Measurements from ENCODE around the gene TBC1D16.

The TBC1D16 gene

DNA sequence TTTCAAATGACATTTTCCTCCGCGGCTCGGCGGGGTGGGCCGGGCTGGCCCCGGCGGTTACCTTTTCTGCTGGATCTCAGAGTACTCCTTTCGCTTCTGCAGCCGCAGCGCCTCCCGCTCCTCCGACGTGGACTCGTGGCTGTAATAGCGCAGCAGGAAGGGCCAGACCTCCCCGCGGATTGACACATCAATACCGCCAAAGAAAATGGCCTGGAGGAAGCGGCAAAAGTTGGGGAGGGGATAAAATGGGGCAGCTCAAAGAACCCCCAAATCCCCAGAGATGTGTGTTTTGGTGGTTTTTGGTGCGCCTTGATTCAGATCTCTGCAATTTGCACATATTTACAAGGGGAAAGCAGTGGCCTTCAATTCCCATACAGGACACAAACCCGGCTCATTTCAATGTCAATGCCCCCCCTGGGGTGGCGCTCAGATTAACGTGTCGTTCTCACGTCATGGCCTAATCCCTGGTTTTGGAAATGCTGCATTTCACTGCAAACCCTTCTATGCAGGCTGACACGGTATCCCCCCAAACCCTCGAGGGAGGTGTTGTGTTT is 85.9 kb downstream of the TBC1D16 start:
- Histone ChIP-seq H3K36me3 (ENCODE audit: control insufficient read depth, insufficient read depth, low read length) (peaks cover 2% of the 10 kb centered on the region), H3K27ac (ENCODE audit: low read depth, low read length) (no peak overlapping the region), H3K4me1 (ENCODE audit: control insufficient read depth, insufficient read depth, low read length) (peaks cover 9% of the 10 kb centered on the region), H3K4me3 (ENCODE audit: low read length) (no peak overlapping the region), H3K27me3 (ENCODE audit: control insufficient read depth, insufficient read depth, low read length) (no peaks in the 10 kb centered on the region), H3K9ac (ENCODE audit: low read length) (no peak overlapping the region)

DNA sequence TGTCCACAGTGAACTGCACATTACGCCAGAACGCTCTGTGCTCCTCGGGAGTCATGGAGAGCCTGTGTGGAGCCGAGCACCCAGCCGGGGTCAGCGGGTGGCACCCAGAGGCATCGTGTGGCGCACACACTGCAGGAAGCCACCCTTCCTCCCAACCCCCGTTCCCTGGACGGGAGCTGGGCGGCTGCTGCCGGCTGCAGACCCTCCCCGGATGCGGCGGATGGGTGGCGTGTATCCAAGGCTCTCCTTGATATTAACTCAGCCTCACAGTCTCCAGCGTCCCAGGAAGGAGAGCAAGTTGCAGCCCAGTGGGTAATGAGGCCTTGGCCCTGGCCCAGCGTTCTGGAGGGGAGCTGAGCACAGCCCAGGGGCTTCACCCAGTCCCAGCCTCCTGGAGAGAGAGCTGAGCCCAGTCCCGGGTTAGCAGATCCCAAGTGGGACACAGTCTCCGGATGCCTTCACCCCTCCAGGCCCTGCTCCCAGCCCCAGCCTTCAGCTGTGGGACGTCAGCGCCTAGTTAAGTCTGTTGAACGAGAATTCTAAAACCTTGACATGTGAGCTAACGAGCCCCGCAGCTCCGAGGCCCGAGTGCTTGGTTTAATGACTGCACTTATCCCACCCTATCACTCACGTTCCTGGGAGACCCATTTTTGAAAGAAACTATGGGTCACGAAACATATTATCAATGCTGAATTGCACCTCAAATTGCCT is 86.6 kb downstream of the TBC1D16 start:
- no peak overlapping the region for H3K4me3 ChIP-seq (ENCODE audit: low read length)
- peaks cover 2% of the 10 kb centered on the region for H3K36me3 ChIP-seq (ENCODE audit: control insufficient read depth, insufficient read depth, low read length)
- H3K27ac ChIP-seq (ENCODE audit: low read depth, low read length) = no peak overlapping the region

GRCh38 chr17:79948406-79948944 is 87.2 kb downstream of the TBC1D16 start:
- Histone ChIP-seq H3K4me1 (ENCODE audit: control insufficient read depth, insufficient read depth, low read length) (peaks cover 9% of the 10 kb centered on the region), H3K27ac (ENCODE audit: low read depth, low read length) (no peak overlapping the region), H3K36me3 (ENCODE audit: control insufficient read depth, insufficient read depth, low read length) (peaks cover 2% of the 10 kb centered on the region), H3K4me3 (ENCODE audit: low read length) (no peak overlapping the region), H3K9ac (ENCODE audit: low read length) (no peak overlapping the region), H3K27me3 (ENCODE audit: control insufficient read depth, insufficient read depth, low read length) (no peaks in the 10 kb centered on the region)

More for the DNA sequence above, 86.6 kb downstream of the TBC1D16 start:
- H3K4me1 ChIP-seq (ENCODE audit: control insufficient read depth, insufficient read depth, low read length) = peaks cover 9% of the 10 kb centered on the region
- no peaks in the 10 kb centered on the region for H3K27me3 ChIP-seq (ENCODE audit: control insufficient read depth, insufficient read depth, low read length)
- H3K9ac ChIP-seq (ENCODE audit: low read length) = no peak overlapping the region

DNA sequence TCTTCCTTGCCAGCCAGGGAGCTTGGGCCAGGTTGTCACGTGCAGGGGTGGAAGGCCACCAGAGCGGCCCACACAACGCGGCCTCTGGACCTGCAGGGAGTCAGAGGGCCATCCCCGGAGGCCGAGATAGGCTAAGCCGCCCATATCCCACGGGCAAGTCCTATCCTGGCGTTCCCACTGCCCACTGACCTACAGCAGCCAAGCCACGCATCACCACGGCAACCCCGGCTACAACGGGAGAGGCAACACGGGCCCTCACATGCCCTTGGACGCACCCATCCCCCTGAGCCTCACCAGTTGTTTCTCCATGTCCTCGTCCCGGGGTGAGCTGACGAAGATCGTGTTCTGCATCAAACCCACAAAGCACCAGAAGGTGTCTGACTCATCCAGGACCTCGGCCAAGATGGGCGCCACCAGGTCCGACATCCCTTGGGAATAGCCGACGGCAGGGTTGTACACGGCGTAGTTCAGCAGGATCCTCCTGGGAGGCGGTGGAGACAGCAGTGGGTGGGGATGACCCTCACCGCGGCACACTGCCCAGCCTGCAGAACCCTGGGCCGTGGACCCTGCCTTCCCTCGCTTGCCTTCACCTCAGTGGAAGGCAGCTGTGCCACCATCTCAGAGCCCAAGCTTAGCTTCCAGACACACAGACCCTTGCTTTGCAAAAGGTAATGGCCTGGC is 88.2 kb downstream of the TBC1D16 start:
- no peaks in the 10 kb centered on the region for H3K27me3 ChIP-seq (ENCODE audit: control insufficient read depth, insufficient read depth, low read length)
- H3K9ac ChIP-seq (ENCODE audit: low read length) = no peak overlapping the region
- peaks cover 2% of the 10 kb centered on the region for H3K36me3 ChIP-seq (ENCODE audit: control insufficient read depth, insufficient read depth, low read length)
- no peak overlapping the region for H3K27ac ChIP-seq (ENCODE audit: low read depth, low read length)
- H3K4me3 ChIP-seq (ENCODE audit: low read length) = no peak overlapping the region
- peaks cover 9% of the 10 kb centered on the region for H3K4me1 ChIP-seq (ENCODE audit: control insufficient read depth, insufficient read depth, low read length)

- Histone ChIP-seq H3K4me1 (ENCODE audit: control insufficient read depth, insufficient read depth, low read length) (peaks cover 2% of the 10 kb centered on the region), H3K4me3 (ENCODE audit: low read length) (no peak overlapping the region), H3K9ac (ENCODE audit: low read length) (no peak overlapping the region), H3K36me3 (ENCODE audit: control insufficient read depth, insufficient read depth, low read length) (peaks cover 2% of the 10 kb centered on the region), H3K27ac (ENCODE audit: low read depth, low read length) (no peak overlapping the region), H3K27me3 (ENCODE audit: control insufficient read depth, insufficient read depth, low read length) (no peaks in the 10 kb centered on the region)
Observed at GRCh38 chr17:79946352-79947231, 89.1 kb downstream of the TBC1D16 start.

DNA sequence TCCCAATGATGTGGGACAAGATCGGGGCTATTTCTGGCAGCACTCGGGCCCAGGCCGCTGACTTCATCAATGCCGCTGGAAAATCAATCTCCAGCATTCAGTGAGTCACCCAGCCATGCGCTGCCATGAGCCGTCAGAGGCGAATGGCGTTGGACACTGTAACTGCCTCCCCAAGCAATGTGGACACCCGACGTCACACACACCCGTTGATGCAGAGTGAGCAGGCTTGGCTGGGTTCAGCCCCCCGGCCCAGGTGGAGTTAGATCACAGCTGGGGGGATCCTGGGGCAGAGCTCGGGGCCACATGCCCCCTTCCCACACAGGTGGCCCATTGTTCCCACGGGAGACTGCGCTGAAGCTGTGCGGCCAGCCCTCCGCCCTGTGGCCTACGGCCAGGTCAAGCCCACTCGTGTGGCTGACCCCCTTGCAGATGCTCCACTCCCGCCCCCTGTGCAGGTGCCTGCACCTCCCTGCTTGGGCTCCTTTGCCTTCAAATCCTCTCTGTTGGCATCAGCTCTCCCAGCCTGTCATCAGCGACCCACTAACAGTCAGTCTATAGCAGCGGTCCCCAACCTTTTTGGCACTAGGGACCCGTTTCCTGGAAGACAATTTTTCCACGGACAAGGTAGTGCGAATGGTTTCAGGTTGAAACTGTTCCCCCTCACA is 89.9 kb downstream of the TBC1D16 start:
- Histone ChIP-seq H3K27ac (ENCODE audit: low read depth, low read length) (no peak overlapping the region), H3K4me3 (ENCODE audit: low read length) (no peak overlapping the region), H3K4me1 (ENCODE audit: control insufficient read depth, insufficient read depth, low read length) (no peaks in the 10 kb centered on the region), H3K27me3 (ENCODE audit: control insufficient read depth, insufficient read depth, low read length) (no peaks in the 10 kb centered on the region), H3K9ac (ENCODE audit: low read length) (no peak overlapping the region), H3K36me3 (ENCODE audit: control insufficient read depth, insufficient read depth, low read length) (peaks cover 2% of the 10 kb centered on the region)

DNA sequence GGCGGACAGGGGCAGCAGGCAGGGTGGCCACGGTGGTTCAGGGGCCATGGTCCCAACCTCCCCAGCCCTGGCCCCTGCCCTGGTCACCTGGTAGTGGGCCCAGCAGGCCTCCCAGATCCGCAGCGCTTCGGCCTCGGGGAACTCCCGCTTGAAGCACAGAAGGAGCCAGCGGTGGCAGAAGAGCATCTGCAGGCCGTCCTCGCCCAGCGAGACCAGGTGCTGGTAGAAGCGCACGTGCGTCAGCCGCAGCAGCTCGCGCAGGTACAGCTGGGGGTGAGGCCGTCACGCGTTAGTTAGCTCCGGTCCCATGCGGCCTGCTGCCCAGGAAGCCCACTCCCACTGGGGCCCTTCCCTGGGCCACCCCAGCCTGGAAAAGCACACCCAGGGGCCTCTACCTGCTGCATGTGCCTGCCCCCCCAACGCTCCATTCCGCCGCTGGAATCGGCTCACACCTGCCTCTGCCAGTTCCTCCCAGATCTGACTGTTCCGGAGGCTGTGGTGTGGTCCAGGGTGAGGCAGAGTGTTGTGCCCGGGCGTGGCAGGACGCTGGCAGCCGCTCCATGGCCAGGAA is 90.8 kb downstream of the TBC1D16 start:
- H3K9ac ChIP-seq (ENCODE audit: low read length) = no peak overlapping the region
- H3K27me3 ChIP-seq (ENCODE audit: control insufficient read depth, insufficient read depth, low read length) = no peaks in the 10 kb centered on the region
- H3K27ac ChIP-seq (ENCODE audit: low read depth, low read length) = no peak overlapping the region
- peaks cover 2% of the 10 kb centered on the region for H3K36me3 ChIP-seq (ENCODE audit: control insufficient read depth, insufficient read depth, low read length)
- no peaks in the 10 kb centered on the region for H3K4me1 ChIP-seq (ENCODE audit: control insufficient read depth, insufficient read depth, low read length)
- no peak overlapping the region for H3K4me3 ChIP-seq (ENCODE audit: low read length)

GRCh38 chr17:79944251-79944812 is 91.3 kb downstream of the TBC1D16 start:
- Histone ChIP-seq H3K27ac (ENCODE audit: low read depth, low read length) (no peak overlapping the region), H3K4me3 (ENCODE audit: low read length) (no peak overlapping the region), H3K27me3 (ENCODE audit: control insufficient read depth, insufficient read depth, low read length) (no peaks in the 10 kb centered on the region), H3K4me1 (ENCODE audit: control insufficient read depth, insufficient read depth, low read length) (no peaks in the 10 kb centered on the region), H3K9ac (ENCODE audit: low read length) (no peak overlapping the region), H3K36me3 (ENCODE audit: control insufficient read depth, insufficient read depth, low read length) (peaks cover 2% of the 10 kb centered on the region)

DNA sequence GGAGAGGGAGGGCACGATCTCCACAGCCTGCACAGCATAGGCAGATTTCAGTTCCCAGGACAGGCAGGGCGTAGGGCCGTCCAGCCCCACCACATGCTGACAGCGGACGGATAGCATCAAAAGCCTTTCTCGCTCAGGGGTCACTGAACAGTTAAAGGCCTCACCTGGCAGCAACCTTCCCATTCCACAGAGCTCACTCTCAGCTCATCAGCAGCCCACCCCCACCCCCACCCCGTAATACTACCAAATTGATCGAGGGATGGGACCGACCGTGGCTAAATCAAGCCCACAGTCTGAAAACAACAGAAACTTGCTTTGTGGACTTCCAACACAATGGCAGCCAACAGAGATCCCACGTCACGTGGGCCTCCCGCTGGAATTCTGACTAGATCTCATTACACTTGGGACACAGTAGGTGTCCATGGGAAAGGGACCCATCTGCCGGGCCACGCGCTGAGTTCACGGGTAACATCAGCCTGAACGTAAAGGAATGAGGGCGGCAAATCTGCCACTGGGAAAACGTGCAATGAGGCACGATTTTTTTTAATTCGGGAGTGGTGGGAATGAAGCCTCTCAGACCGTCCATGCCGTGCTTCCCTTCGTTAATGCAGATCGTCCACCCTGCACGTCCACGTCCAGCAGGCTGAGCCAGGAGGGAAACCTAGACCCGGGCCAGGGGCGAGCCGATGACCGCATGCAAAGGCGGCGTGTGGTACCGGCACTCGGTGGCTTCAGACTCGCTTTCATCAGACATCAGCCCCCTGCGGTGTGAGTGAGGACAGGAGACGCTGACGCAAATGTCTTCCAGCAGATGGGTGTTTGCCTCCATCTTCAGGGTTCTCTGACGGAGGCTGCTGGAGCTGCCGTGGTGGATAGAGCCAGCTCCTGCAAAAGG is 92.1 kb downstream of the TBC1D16 start:
- no peak overlapping the region for H3K27ac ChIP-seq (ENCODE audit: low read depth, low read length)
- no peaks in the 10 kb centered on the region for H3K27me3 ChIP-seq (ENCODE audit: control insufficient read depth, insufficient read depth, low read length)
- H3K4me1 ChIP-seq (ENCODE audit: control insufficient read depth, insufficient read depth, low read length) = no peaks in the 10 kb centered on the region
- H3K36me3 ChIP-seq (ENCODE audit: control insufficient read depth, insufficient read depth, low read length) = no peaks in the 10 kb centered on the region
- no peak overlapping the region for H3K4me3 ChIP-seq (ENCODE audit: low read length)
- no peak overlapping the region for H3K9ac ChIP-seq (ENCODE audit: low read length)

DNA sequence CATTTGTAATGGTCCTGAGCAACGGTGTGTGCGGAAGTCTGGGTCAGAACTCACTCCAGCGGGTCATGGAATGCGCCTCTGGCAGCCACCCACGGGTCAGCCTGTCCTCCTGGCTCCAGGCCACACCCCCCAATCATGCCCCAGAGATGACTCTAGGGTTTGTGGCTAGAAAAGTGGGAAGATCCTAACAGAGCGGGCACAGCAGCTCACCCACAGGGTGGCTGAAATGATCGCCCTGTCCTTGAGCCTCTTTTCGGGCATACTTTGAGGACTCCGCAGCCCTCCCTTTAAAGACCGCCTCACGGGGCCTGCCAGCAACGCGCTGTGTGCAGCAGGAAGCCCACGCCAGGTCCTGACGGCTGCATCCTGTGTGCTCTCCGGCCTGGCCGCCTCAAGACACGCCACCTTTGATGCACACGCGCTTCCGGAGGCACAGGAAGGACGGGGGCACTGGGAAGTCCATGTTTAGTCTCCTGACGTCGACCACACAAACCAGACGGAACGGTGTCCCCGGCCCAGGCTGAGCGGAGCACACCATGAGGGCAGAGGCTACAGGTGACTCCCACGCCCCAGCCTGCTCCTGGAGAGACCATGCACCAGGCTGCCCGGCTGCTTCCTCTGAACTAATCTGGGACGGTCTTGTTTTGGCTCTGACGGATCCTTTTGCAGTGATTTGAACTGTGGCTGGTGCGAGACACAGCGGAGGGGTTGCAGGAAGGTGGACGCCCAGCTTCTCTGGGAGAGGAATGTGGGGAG is 92.9 kb downstream of the TBC1D16 start:
- H3K9ac ChIP-seq (ENCODE audit: low read length) = no peak overlapping the region
- H3K36me3 ChIP-seq (ENCODE audit: control insufficient read depth, insufficient read depth, low read length) = no peaks in the 10 kb centered on the region
- H3K4me3 ChIP-seq (ENCODE audit: low read length) = no peak overlapping the region
- H3K27ac ChIP-seq (ENCODE audit: low read depth, low read length) = no peak overlapping the region
- H3K4me1 ChIP-seq (ENCODE audit: control insufficient read depth, insufficient read depth, low read length) = no peaks in the 10 kb centered on the region
- no peaks in the 10 kb centered on the region for H3K27me3 ChIP-seq (ENCODE audit: control insufficient read depth, insufficient read depth, low read length)
